H9 (cell line): ENCODE results near the gene TMEM69. TPM values are rescaled to one million over a fixed set of nuclear protein-coding genes. Genes with fewer than 3 reads are reported as not detected.

Experiments used
- DNase-seq: peaks from one replicate; pipeline ENCODE4 v3.0.0-alpha.2; 2017
- H2AFZ ChIP-seq: one replicate; pipeline ENCODE4 v1.6.1; 2013; ENCODE audit warnings: mild to moderate bottlenecking, low read length, control low read depth, moderate library complexity
- H2AK5ac ChIP-seq: 2 replicates; pipeline ENCODE4 v1.6.1; 2013; ENCODE audit warnings: low read length, control low read depth, mixed read lengths; ENCODE audit not compliant: insufficient read length
- H2BK120ac ChIP-seq: one replicate; pipeline ENCODE4 v1.6.1; 2013; ENCODE audit warnings: low read depth, mild to moderate bottlenecking, low read length, control low read depth, inconsistent platforms; ENCODE audit not compliant: poor library complexity, severe bottlenecking
- H2BK12ac ChIP-seq: 2 replicates; pipeline ENCODE4 v1.6.1; 2013; ENCODE audit warnings: low read length, control low read depth, mixed read lengths, low read depth; ENCODE audit not compliant: insufficient read length
- H2BK15ac ChIP-seq: 2 replicates; pipeline ENCODE4 v1.6.1; 2013; ENCODE audit warnings: low read depth, low read length, control low read depth
- H2BK20ac ChIP-seq: one replicate; pipeline ENCODE4 v1.6.1; 2013; ENCODE audit warnings: low read depth, mild to moderate bottlenecking, low read length, control low read depth, inconsistent platforms; ENCODE audit not compliant: poor library complexity, severe bottlenecking
- H2BK5ac ChIP-seq: 2 replicates; pipeline ENCODE4 v1.6.1; 2013; ENCODE audit warnings: low read length, control low read depth, mixed read lengths; ENCODE audit not compliant: insufficient read length
- H3K14ac ChIP-seq: 2 replicates; pipeline ENCODE4 v1.6.1; 2013; ENCODE audit warnings: low read length, control low read depth; ENCODE audit not compliant: insufficient read depth
- H3K18ac ChIP-seq: 2 replicates; pipeline ENCODE4 v1.6.1; 2013; ENCODE audit warnings: low read depth, mild to moderate bottlenecking, mixed read lengths, low read length, control low read depth; ENCODE audit not compliant: insufficient read length
- H3K23ac ChIP-seq: 2 replicates; pipeline ENCODE4 v1.6.1; 2013; ENCODE audit warnings: low read length, control low read depth, mixed read lengths, low read depth; ENCODE audit not compliant: insufficient read length
- H3K23me2 ChIP-seq: 2 replicates; pipeline ENCODE4 v1.6.1; 2013; ENCODE audit warnings: low read depth, mild to moderate bottlenecking, mixed read lengths, low read length, control low read depth; ENCODE audit not compliant: insufficient read length, poor library complexity, severe bottlenecking
- H3K27ac ChIP-seq: 2 replicates; pipeline ENCODE4 v1.5.1; 2013; ENCODE audit warnings: low read length, control low read depth, mixed read lengths, low read depth; ENCODE audit not compliant: insufficient read length
- H3K27me3 ChIP-seq: 2 replicates; pipeline ENCODE4 v1.6.1; 2013; ENCODE audit warnings: low read length, control low read depth, inconsistent platforms; ENCODE audit not compliant: insufficient read depth
- H3K4ac ChIP-seq: 2 replicates; pipeline ENCODE4 v1.6.1; 2013; ENCODE audit warnings: low read depth, mild to moderate bottlenecking, control low read depth, inconsistent platforms, low read length, moderate library complexity
- H3K4me1 ChIP-seq: 2 replicates; pipeline ENCODE4 v1.6.1; 2013; ENCODE audit warnings: low read length, control low read depth, inconsistent platforms; ENCODE audit not compliant: insufficient read depth
- H3K4me2 ChIP-seq: 2 replicates; pipeline ENCODE4 v1.6.1; 2013; ENCODE audit warnings: low read length, control low read depth, mixed read lengths; ENCODE audit not compliant: insufficient read length, insufficient read depth
- H3K56ac ChIP-seq: 2 replicates; pipeline ENCODE4 v1.6.1; 2013; ENCODE audit warnings: low read depth, mild to moderate bottlenecking, mixed read lengths, low read length, control low read depth; ENCODE audit not compliant: insufficient read length
- H3K79me1 ChIP-seq: 2 replicates; pipeline ENCODE4 v1.6.1; 2013; ENCODE audit warnings: low read depth, mild to moderate bottlenecking, moderate library complexity, low read length, control low read depth, inconsistent platforms; ENCODE audit not compliant: insufficient read depth, poor library complexity, severe bottlenecking
- H3K79me2 ChIP-seq: 2 replicates; pipeline ENCODE4 v1.6.1; 2013; ENCODE audit warnings: low read length, control low read depth, inconsistent platforms; ENCODE audit not compliant: insufficient read depth
- H3K9ac ChIP-seq: 2 replicates; pipeline ENCODE4 v1.6.1; 2013; ENCODE audit warnings: low read length, control low read depth, mixed read lengths; ENCODE audit not compliant: insufficient read length; ENCODE audit errors: extremely low read depth
- H3K9me3 ChIP-seq: one replicate; pipeline ENCODE4 v1.6.1; 2013; ENCODE audit warnings: low read depth, low read length, inconsistent platforms; ENCODE audit not compliant: control insufficient read depth
- H3T11ph ChIP-seq: one replicate; pipeline ENCODE4 v1.6.1; 2013; ENCODE audit warnings: mild to moderate bottlenecking, low read length, control low read depth, inconsistent platforms
- H4K20me1 ChIP-seq: one replicate; pipeline ENCODE4 v1.6.1; 2013; ENCODE audit not compliant: control insufficient read depth, insufficient read length, insufficient read depth
- H4K5ac ChIP-seq: 2 replicates; pipeline ENCODE4 v1.6.1; 2013; ENCODE audit warnings: low read depth, mild to moderate bottlenecking, mixed read lengths, low read length, control low read depth; ENCODE audit not compliant: insufficient read length
- H4K8ac ChIP-seq: replicated peaks from 2 replicates; pipeline ENCODE4 v1.6.1; 2013; ENCODE audit warnings: low read length, control low read depth, mixed read lengths, low read depth; ENCODE audit not compliant: insufficient read length
- H4K91ac ChIP-seq: 2 replicates; pipeline ENCODE4 v1.6.1; 2013; ENCODE audit warnings: low read depth, mild to moderate bottlenecking, moderate library complexity, mixed read lengths, low read length, control low read depth; ENCODE audit not compliant: insufficient read length
- H3K27ac Mint-ChIP-seq, 3 experiments: 2 replicates in 2 of 3; 3 replicates in 1 of 3; pipeline ENCODE4 v1.8.0; 2020 to 2021; ENCODE audit warnings: mixed read lengths in 3 of 3, mild to moderate bottlenecking in 1 of 3, moderate library complexity in 1 of 3
- H3K27me3 Mint-ChIP-seq: 2 replicates; pipeline ENCODE4 v1.8.0; 2021; ENCODE audit warnings: low read depth, mild to moderate bottlenecking, moderate library complexity, mixed read lengths
- H3K36me3 Mint-ChIP-seq, 3 experiments: 2 replicates in 2 of 3; 3 replicates in 1 of 3; pipeline ENCODE4 v1.8.0; 2020 to 2021; ENCODE audit warnings: low read depth in 3 of 3, mixed read lengths in 3 of 3; ENCODE audit not compliant: insufficient read depth in 1 of 3
- H3K4me1 Mint-ChIP-seq, 2 experiments: 2 replicates each; pipeline ENCODE4 v1.8.0; 2020; ENCODE audit warnings: mixed read lengths in 2 of 2
- H3K4me3 Mint-ChIP-seq, 2 experiments: 2 replicates in 1 of 2; 3 replicates in 1 of 2; pipeline ENCODE4 v1.8.0; 2020 to 2021; ENCODE audit warnings: mild to moderate bottlenecking in 2 of 2, mixed read lengths in 2 of 2, moderate library complexity in 1 of 2
- H3K9me3 Mint-ChIP-seq, 2 experiments: 2 replicates in 1 of 2; 3 replicates in 1 of 2; pipeline ENCODE4 v1.8.0; 2020; ENCODE audit warnings: mild to moderate bottlenecking in 2 of 2, mixed read lengths in 2 of 2, moderate library complexity in 1 of 2
- WGBS: extraction: QIAGEN DNeasy Blood & Tissue Kit; methylation state at CpG from one replicate; pipeline ENCODE4 v1.1.7; 2013; ENCODE audit warnings: missing lambda C conversion rate, low lambda C conversion rate, mixed read lengths; ENCODE audit not compliant: insufficient read length; ENCODE audit errors: extremely low coverage; 5-methylcytosine and 5-hydroxymethylcytosine counted together
- total RNA-seq: library from RNA; stranded (reverse); gene quantifications from 2 replicates; pipeline ENCODE4 v1.2.1, GENCODE V29; 2021
- TF ChIP-seq, protein P1 (sequence below): fragments of 200-600 bp; sonication (generic); conservative IDR thresholded peaks from 3 replicates; pipeline ENCODE4 v1.8.0; 2021; ENCODE audit warnings: antibody characterized with exemption, mild to moderate bottlenecking

Gene TMEM69
- total RNA-seq, 1 experiment from 2014 or later, result 30.7 TPM

GRCh38 chr1:45682942-45683341 is 5.0 kb upstream of the TMEM69 start:
- Histone ChIP-seq H3K14ac (no peak overlapping the region), H3K9me3 (no peaks in the 10 kb centered on the region), H2BK5ac (no peak overlapping the region), H4K91ac (no peak overlapping the region), H4K5ac (no peak overlapping the region), H3K56ac (no peak overlapping the region), H3K9ac (no peak overlapping the region), H4K20me1 (no peaks in the 10 kb centered on the region), H3K27me3 (no peaks in the 10 kb centered on the region), H2BK20ac (no peak overlapping the region), H2BK12ac (no peak overlapping the region), H3K4ac (no peak overlapping the region), H2AFZ (no peak overlapping the region), H3K23ac (no peak overlapping the region), H3K79me2 (peaks cover 51% of the 10 kb centered on the region), H2BK15ac (no peak overlapping the region), H3K79me1 (peaks cover 3% of the 10 kb centered on the region), H4K8ac (no peak overlapping the region), H2BK120ac (no peak overlapping the region), H3K23me2 (peaks cover 7% of the 10 kb centered on the region), H3K4me2 (no peak overlapping the region), H3K4me1 (peaks cover 8% of the 10 kb centered on the region; the same call in 1 of the 2 replicates), H3K27ac (no peak overlapping the region), H3K18ac (no peak overlapping the region), H3T11ph (no peak overlapping the region), H2AK5ac (no peak overlapping the region)
- Mint-ChIP-seq H3K4me3 (peak overlapping the region in 1 of 2 experiments; percentile 53; a peak in 3 of 5 replicates), H3K27me3 (no peaks in the 10 kb centered on the region), H3K9me3 (peaks cover 0 to 2% of the 10 kb centered on the region in 2 experiments; a peak in 1 of 5 replicates), H3K27ac (peak overlapping the region in 1 of 3 experiments; percentile 67; a peak in 1 of 7 replicates), H3K36me3 (peaks cover 0 to 5% (median 4%) of the 10 kb centered on the region in 3 experiments; a peak in 4 of 7 replicates), H3K4me1 (peaks cover 62 to 63% of the 10 kb centered on the region in 2 experiments)
- no CpG with 5 or more reads among the region's 6 CpGs for WGBS
- TF ChIP-seq, protein P1, sequence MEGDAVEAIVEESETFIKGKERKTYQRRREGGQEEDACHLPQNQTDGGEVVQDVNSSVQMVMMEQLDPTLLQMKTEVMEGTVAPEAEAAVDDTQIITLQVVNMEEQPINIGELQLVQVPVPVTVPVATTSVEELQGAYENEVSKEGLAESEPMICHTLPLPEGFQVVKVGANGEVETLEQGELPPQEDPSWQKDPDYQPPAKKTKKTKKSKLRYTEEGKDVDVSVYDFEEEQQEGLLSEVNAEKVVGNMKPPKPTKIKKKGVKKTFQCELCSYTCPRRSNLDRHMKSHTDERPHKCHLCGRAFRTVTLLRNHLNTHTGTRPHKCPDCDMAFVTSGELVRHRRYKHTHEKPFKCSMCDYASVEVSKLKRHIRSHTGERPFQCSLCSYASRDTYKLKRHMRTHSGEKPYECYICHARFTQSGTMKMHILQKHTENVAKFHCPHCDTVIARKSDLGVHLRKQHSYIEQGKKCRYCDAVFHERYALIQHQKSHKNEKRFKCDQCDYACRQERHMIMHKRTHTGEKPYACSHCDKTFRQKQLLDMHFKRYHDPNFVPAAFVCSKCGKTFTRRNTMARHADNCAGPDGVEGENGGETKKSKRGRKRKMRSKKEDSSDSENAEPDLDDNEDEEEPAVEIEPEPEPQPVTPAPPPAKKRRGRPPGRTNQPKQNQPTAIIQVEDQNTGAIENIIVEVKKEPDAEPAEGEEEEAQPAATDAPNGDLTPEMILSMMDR, result no peak
- DNase-seq, result no peak
